HepG2 (cell line): ENCODE data around the gene RABGGTA. TPM values are rescaled to one million over a fixed set of nuclear protein-coding genes. Genes with fewer than 3 reads are reported as not detected.

Experiments
- CREBL2 ChIP-seq: sonication (generic); formaldehyde crosslinking; IDR thresholded peaks from 2 replicates; pipeline ENCODE4 v1.8.1; 2023; ENCODE audit warnings: missing genetic modification reagents, mild to moderate bottlenecking, borderline replicate concordance
- ELF3 ChIP-seq: IDR thresholded peaks from 2 replicates; pipeline ENCODE4 v1.6.1; 2016; ENCODE audit warnings: missing genetic modification reagents, missing compliant biosample characterization
- HIVEP1 ChIP-seq: sonication (generic); formaldehyde crosslinking; IDR thresholded peaks from 2 replicates; pipeline ENCODE4 v1.4.0; 2020; ENCODE audit warnings: mild to moderate bottlenecking, missing genetic modification reagents
- LRRFIP1 ChIP-seq: sonication (generic); formaldehyde crosslinking; conservative IDR thresholded peaks from 2 replicates; pipeline ENCODE4 v1.4.0; 2020; ENCODE audit warnings: missing genetic modification reagents
- SIX4 ChIP-seq: sonication (generic); formaldehyde crosslinking; IDR thresholded peaks from 2 replicates; pipeline ENCODE4 v1.4.0; 2020; ENCODE audit warnings: missing genetic modification reagents
- TEAD3 ChIP-seq: optimal IDR thresholded peaks from 2 replicates; pipeline ENCODE3; 2016; ENCODE audit warnings: borderline replicate concordance
- ZNF101 ChIP-seq: sonication (generic); formaldehyde crosslinking; IDR thresholded peaks from 2 replicates; pipeline ENCODE4 v1.4.0; 2020; ENCODE audit warnings: mild to moderate bottlenecking, low read depth, missing genetic modification reagents, borderline replicate concordance
- ZNF207 ChIP-seq: fragments of 450-650 bp; IDR thresholded peaks from 2 replicates; pipeline ENCODE4 v1.6.1; 2016; ENCODE audit warnings: antibody characterized with exemption, borderline replicate concordance
- ZNF280B ChIP-seq: sonication (generic); formaldehyde crosslinking; IDR thresholded peaks from 2 replicates; pipeline ENCODE4 v1.5.0; 2020; ENCODE audit warnings: missing genetic modification reagents, mild to moderate bottlenecking, borderline replicate concordance
- polyA plus RNA-seq, 8 experiments: library from polyadenylated mRNA; depleted of rRNA in 3 of 8; stranded (reverse) in 7 of 8; unstranded in 1 of 8; fragments of >200 nt; fragmentation: Illumina TruSeq in 4 of 8; extraction: Trizol in 4 of 8; gene quantifications; 2 replicates each; pipeline versions ENCODE4 v1.2.1 to v1.2.3, GENCODE V29; 2011 to 2016; ENCODE audit warnings: low read depth in 4 of 8, missing spikeins in 1 of 8, mixed read lengths in 1 of 8; ENCODE audit not compliant: insufficient read depth in 1 of 8
- total RNA-seq, 5 experiments: library from RNA; depleted of rRNA; stranded (reverse); fragments of >200 nt; fragmentation: Illumina TruSeq; extraction: Trizol; gene quantifications; 2 replicates each; pipeline ENCODE4 v1.2.3, GENCODE V29; 2016; ENCODE audit warnings: low read depth in 1 of 5
- TF ChIP-seq, protein P1 (sequence below): sonication (generic); formaldehyde crosslinking; IDR thresholded peaks from 2 replicates; pipeline ENCODE4 v1.4.0; 2020; ENCODE audit warnings: mild to moderate bottlenecking, missing genetic modification reagents
- TF ChIP-seq, protein P2 (sequence below): sonication (generic); formaldehyde crosslinking; IDR thresholded peaks from 2 replicates; pipeline ENCODE4 v1.9.0; 2021; ENCODE audit warnings: mild to moderate bottlenecking, missing genetic modification reagents
- TF ChIP-seq, protein P3 (sequence below): sonication (generic); formaldehyde crosslinking; IDR thresholded peaks from 2 replicates; pipeline ENCODE4 v1.4.0; 2020; ENCODE audit warnings: missing genetic modification reagents

Gene RABGGTA
- total and polyA plus RNA-seq, 2 of the 13 experiments (the other 11 are each of a cell fraction or from before 2014, with no cell fraction given), result 57.9 to 90.8 TPM

DNA sequence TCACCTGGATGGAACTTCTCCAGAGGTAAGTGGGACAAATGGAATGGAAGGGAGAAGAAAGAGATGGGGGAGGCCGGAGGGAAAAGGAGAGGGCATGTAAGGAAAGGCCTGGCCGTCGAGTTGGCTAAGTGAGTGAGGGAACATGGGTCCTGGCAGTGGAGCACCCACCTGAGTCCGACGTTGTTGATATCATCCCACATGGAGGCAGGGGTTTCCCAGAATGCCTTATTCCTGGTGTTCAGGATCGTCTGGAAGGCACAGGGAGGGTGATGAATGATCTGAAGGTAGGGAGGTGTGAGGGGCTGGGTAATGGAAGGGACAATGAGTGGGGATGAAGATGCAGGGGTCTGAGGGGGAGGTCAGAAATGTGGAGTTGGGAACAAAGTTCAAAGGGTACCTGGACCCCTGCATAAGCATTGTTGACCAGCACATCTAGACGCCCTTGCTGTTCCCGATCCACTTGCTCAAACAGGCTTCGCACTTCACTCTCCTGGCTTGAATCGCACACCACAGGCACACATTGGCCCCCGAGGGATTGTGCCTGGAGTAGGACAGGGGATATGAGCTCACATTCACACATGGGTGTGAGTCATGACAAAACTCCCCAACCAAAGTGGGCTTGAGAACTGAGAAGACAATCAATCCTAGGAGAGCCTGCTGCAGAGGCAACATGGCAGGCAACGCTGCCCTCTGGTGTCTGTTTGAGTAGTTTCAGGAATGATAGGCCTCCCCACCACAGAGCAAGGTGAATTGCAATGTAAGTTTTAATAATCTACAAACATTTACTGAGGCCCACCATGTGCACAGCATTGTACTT, 25.2 kb upstream of the RABGGTA start (continued):
- TF ChIP-seq LRRFIP1 (CRISPR knock-in tag), result no peak
- peak; percentile 59; the same call in 1 of the 2 replicates for TF ChIP-seq ZNF280B
- TF ChIP-seq ZNF101, result no peak
- TF ChIP-seq SIX4 (CRISPR knock-in tag), result 0 out of 2 replicates have a peak, but pooled peaks have one; percentile 29
- TF ChIP-seq, protein P1, sequence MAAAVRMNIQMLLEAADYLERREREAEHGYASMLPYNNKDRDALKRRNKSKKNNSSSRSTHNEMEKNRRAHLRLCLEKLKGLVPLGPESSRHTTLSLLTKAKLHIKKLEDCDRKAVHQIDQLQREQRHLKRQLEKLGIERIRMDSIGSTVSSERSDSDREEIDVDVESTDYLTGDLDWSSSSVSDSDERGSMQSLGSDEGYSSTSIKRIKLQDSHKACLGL (CRISPR knock-in tag), result 0 out of 2 replicates have a peak, but pooled peaks have one; percentile 52
- no peak for TF ChIP-seq ZNF207
- TF ChIP-seq, protein P2, sequence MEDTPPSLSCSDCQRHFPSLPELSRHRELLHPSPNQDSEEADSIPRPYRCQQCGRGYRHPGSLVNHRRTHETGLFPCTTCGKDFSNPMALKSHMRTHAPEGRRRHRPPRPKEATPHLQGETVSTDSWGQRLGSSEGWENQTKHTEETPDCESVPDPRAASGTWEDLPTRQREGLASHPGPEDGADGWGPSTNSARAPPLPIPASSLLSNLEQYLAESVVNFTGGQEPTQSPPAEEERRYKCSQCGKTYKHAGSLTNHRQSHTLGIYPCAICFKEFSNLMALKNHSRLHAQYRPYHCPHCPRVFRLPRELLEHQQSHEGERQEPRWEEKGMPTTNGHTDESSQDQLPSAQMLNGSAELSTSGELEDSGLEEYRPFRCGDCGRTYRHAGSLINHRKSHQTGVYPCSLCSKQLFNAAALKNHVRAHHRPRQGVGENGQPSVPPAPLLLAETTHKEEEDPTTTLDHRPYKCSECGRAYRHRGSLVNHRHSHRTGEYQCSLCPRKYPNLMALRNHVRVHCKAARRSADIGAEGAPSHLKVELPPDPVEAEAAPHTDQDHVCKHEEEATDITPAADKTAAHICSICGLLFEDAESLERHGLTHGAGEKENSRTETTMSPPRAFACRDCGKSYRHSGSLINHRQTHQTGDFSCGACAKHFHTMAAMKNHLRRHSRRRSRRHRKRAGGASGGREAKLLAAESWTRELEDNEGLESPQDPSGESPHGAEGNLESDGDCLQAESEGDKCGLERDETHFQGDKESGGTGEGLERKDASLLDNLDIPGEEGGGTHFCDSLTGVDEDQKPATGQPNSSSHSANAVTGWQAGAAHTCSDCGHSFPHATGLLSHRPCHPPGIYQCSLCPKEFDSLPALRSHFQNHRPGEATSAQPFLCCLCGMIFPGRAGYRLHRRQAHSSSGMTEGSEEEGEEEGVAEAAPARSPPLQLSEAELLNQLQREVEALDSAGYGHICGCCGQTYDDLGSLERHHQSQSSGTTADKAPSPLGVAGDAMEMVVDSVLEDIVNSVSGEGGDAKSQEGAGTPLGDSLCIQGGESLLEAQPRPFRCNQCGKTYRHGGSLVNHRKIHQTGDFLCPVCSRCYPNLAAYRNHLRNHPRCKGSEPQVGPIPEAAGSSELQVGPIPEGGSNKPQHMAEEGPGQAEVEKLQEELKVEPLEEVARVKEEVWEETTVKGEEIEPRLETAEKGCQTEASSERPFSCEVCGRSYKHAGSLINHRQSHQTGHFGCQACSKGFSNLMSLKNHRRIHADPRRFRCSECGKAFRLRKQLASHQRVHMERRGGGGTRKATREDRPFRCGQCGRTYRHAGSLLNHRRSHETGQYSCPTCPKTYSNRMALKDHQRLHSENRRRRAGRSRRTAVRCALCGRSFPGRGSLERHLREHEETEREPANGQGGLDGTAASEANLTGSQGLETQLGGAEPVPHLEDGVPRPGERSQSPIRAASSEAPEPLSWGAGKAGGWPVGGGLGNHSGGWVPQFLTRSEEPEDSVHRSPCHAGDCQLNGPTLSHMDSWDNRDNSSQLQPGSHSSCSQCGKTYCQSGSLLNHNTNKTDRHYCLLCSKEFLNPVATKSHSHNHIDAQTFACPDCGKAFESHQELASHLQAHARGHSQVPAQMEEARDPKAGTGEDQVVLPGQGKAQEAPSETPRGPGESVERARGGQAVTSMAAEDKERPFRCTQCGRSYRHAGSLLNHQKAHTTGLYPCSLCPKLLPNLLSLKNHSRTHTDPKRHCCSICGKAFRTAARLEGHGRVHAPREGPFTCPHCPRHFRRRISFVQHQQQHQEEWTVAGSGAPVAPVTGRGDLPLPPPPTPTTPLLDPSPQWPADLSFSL (CRISPR knock-in tag), result no peak
- TF ChIP-seq, protein P3, sequence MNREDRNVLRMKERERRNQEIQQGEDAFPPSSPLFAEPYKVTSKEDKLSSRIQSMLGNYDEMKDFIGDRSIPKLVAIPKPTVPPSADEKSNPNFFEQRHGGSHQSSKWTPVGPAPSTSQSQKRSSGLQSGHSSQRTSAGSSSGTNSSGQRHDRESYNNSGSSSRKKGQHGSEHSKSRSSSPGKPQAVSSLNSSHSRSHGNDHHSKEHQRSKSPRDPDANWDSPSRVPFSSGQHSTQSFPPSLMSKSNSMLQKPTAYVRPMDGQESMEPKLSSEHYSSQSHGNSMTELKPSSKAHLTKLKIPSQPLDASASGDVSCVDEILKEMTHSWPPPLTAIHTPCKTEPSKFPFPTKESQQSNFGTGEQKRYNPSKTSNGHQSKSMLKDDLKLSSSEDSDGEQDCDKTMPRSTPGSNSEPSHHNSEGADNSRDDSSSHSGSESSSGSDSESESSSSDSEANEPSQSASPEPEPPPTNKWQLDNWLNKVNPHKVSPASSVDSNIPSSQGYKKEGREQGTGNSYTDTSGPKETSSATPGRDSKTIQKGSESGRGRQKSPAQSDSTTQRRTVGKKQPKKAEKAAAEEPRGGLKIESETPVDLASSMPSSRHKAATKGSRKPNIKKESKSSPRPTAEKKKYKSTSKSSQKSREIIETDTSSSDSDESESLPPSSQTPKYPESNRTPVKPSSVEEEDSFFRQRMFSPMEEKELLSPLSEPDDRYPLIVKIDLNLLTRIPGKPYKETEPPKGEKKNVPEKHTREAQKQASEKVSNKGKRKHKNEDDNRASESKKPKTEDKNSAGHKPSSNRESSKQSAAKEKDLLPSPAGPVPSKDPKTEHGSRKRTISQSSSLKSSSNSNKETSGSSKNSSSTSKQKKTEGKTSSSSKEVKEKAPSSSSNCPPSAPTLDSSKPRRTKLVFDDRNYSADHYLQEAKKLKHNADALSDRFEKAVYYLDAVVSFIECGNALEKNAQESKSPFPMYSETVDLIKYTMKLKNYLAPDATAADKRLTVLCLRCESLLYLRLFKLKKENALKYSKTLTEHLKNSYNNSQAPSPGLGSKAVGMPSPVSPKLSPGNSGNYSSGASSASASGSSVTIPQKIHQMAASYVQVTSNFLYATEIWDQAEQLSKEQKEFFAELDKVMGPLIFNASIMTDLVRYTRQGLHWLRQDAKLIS (CRISPR knock-in tag), result no peak
- 0 out of 2 replicates have a peak, but pooled peaks have one; percentile 37 for TF ChIP-seq HIVEP1 (CRISPR knock-in tag)
- TF ChIP-seq ELF3, result peak; percentile 66; the same call in 1 of the 2 replicates
- 0 out of 2 replicates have a peak, but pooled peaks have one; percentile 13 for TF ChIP-seq CREBL2
- TF ChIP-seq TEAD3 (CRISPR knock-in tag), result peak; percentile 89
